ENCODE measurements around the gene SARNP.
A peak's percentile ranks its signal among the peaks of the same experiment; 100 is the strongest.

- TF ChIP-seq POLR2AphosphoS5 (IDR thresholded peaks at IDR 0.05) (peak in 2 of 3 donors; percentile 46), CTCF (IDR thresholded peaks at IDR 0.05) (peak; percentile 42 to 62 (median 59)), POLR2A (IDR thresholded peaks at IDR 0.05) (no peak)
Observed at GRCh38 chr12:55720894-55721444, 96.6 kb downstream of the SARNP start.

Data from transverse colon (tissue), 4 donors.